Measurements from ENCODE around the gene ZNF600. TPM values are rescaled to one million over a fixed set of nuclear protein-coding genes. Genes with fewer than 3 reads are reported as not detected.
"Not testable (repeated sequence)": the region's sequence is repeated elsewhere in the genome, so short reads cannot be mapped to it uniquely, and the experiment has no call there.

ZNF600 gene
- total RNA-seq, 1 experiment from 2014 or later = 7.9 TPM

DNA sequence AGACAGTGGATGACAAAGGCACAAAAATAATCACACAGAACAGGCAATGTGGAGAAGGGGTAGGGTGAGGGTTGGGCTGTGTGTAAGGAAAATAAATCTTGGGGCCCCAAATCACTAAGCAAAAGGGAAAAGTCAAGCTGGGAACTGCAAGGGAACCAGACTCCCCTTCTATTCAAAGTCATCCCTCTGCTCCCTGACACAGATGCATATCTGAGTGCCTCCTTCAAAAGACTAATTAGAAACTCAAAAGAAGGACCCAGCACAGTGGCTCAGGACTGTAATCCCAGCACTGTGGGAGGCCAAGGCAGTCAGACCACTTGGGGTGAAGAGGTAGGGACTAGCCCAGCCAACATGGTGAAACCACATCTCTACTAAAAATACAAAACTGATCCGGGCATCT lies 70.1 kb downstream of the ZNF600 start:
- BruUV-seq (replicated peaks) = no TSS peak
- no peak for DNase-seq (ENCODE audit: unreplicated experiment)
- CTCF ChIA-PET = no interaction called here
- intact Hi-C loops (cut with micrococcal nuclease) = no loop called here
- Mint-ChIP-seq H3K9me3 (ENCODE audit: unreplicated experiment) (no peaks in the 10 kb centered on the region), H3K4me1 (ENCODE audit: insufficient read depth, unreplicated experiment) (peaks cover 5% of the 10 kb centered on the region), H3K4me3 (ENCODE audit: unreplicated experiment) (no peak overlapping the region), H3K36me3 (ENCODE audit: insufficient read depth, unreplicated experiment) (peaks cover 25% of the 10 kb centered on the region), H3K27me3 (ENCODE audit: insufficient read depth, unreplicated experiment) (no peaks in the 10 kb centered on the region), H3K27ac (ENCODE audit: low read depth, unreplicated experiment) (no peak overlapping the region)
- no peak for TF ChIP-seq CTCF (IDR thresholded peaks at IDR 0.05; ENCODE audit: unreplicated experiment)
- POLR2A ChIA-PET = interaction anchor here (0.6 kb wide), 1 partner anchor 57 kb away, joined by 3 read pairs; no protein-coding TSS in a partner anchor

- H3K27me3 Mint-ChIP-seq (ENCODE audit: insufficient read depth, unreplicated experiment); H3K4me1 Mint-ChIP-seq (ENCODE audit: insufficient read depth, unreplicated experiment); intact Hi-C loops (cut with micrococcal nuclease); H3K9me3 Mint-ChIP-seq (ENCODE audit: unreplicated experiment); BruUV-seq (replicated peaks); CTCF ChIA-PET; POLR2A ChIA-PET; DNase-seq (ENCODE audit: unreplicated experiment); H3K4me3 Mint-ChIP-seq (ENCODE audit: unreplicated experiment); H3K27ac Mint-ChIP-seq (ENCODE audit: low read depth, unreplicated experiment): not testable (repeated sequence)
- peaks cover 31% of the 10 kb centered on the region for H3K36me3 Mint-ChIP-seq (ENCODE audit: insufficient read depth, unreplicated experiment)
Measured at GRCh38 chr19:52715902-52716301, 70.7 kb downstream of the ZNF600 start.

GRCh38 chr19:52715330-52715729 lies 71.3 kb downstream of the ZNF600 start:
- H3K9me3 Mint-ChIP-seq (ENCODE audit: unreplicated experiment); H3K27me3 Mint-ChIP-seq (ENCODE audit: insufficient read depth, unreplicated experiment); DNase-seq (ENCODE audit: unreplicated experiment); H3K27ac Mint-ChIP-seq (ENCODE audit: low read depth, unreplicated experiment); H3K4me1 Mint-ChIP-seq (ENCODE audit: insufficient read depth, unreplicated experiment); BruUV-seq (replicated peaks); CTCF ChIA-PET; POLR2A ChIA-PET; H3K4me3 Mint-ChIP-seq (ENCODE audit: unreplicated experiment); intact Hi-C loops (cut with micrococcal nuclease): not testable (repeated sequence)
- H3K36me3 Mint-ChIP-seq (ENCODE audit: insufficient read depth, unreplicated experiment) = peaks cover 37% of the 10 kb centered on the region

Other genes starting within 250 kb of the ZNF600 start
- 8.3 and 13.0 TPM in 2 replicates for gene ZNF701, start 216.5 kb downstream of the ZNF600 start, total RNA-seq (2022)
- gene ZNF83, start 148.4 kb downstream of the ZNF600 start, total RNA-seq (2022) = 58.9 and 102 TPM in 2 replicates
- 12.6 and 23.1 TPM in 2 replicates for gene ZNF611, start 51.7 kb downstream of the ZNF600 start, total RNA-seq (2022)
- 13.2 and 15.6 TPM in 2 replicates for gene ZNF28, start 34.8 kb upstream of the ZNF600 start, total RNA-seq (2022)
- gene ZNF468, start 70.8 kb upstream of the ZNF600 start, total RNA-seq (2022) = 9.6 and 18.7 TPM in 2 replicates
- 4.9 and 5.4 TPM in 2 replicates for gene ZNF320, start 110.8 kb upstream of the ZNF600 start, total RNA-seq (2022)
- 7.0 and 7.3 TPM in 2 replicates for gene ZNF888, start 136.6 kb upstream of the ZNF600 start, total RNA-seq (2022)
- 5.4 and 5.5 TPM in 2 replicates for gene ZNF816, start 176.1 kb upstream of the ZNF600 start, total RNA-seq (2022)
- not detected in 2 replicates for gene ERVV-1, start 227.1 kb upstream of the ZNF600 start, total RNA-seq (2022)

Measured in MCF 10A (cell line).